ENCODE measurements around the gene KDM4B.

KDM4B gene

GRCh38 chr19:5110546-5110945 lies 141.6 kb downstream of the KDM4B start:
- no peaks in the 10 kb centered on the region for H3K4me1 ChIP-seq (ENCODE audit: control insufficient read depth in 1 of 2, insufficient read depth in 2 of 2, low read length in 2 of 2)
- peaks cover 11 to 47% of the 10 kb centered on the region in 2 donors for H3K36me3 ChIP-seq (ENCODE audit: control insufficient read depth in 1 of 2, insufficient read depth in 2 of 2, low read length in 2 of 2)
- H3K4me3 ChIP-seq (ENCODE audit: low read depth in 1 of 2, low read length in 2 of 2) = no peak overlapping the region

DNA sequence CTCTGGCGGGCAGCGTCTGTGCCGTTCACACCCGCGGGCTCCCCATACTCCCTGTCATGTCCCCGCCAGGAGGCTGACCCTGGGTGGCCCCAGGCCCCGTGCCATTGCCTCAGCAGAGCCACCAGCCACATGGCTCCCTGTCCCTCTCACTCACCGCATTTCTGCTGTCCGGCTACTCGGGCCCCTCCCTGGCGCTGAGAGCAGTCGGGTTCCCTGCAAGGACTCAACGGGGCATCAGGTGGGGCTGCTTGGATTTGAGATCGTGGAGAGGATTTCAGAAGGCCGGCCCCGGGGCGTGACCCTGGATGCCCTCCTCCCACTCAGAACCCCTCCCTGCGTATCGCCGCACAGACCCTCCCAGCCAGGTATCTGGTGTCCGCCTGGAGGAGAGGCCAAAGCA lies 142.1 kb downstream of the KDM4B start:
- no peaks in the 10 kb centered on the region for H3K9me3 ChIP-seq (ENCODE audit: control insufficient read depth in 1 of 2, low read length in 2 of 2)
- no peak overlapping the region for H3K4me3 ChIP-seq (ENCODE audit: low read depth in 1 of 2, low read length in 2 of 2)
- H3K27me3 ChIP-seq (ENCODE audit: control insufficient read depth in 1 of 2, insufficient read depth in 2 of 2, low read length in 2 of 2) = no peaks in the 10 kb centered on the region
- no peak overlapping the region for H3K27ac ChIP-seq (ENCODE audit: low read depth, low read length)
- no peaks in the 10 kb centered on the region for H3K4me1 ChIP-seq (ENCODE audit: control insufficient read depth in 1 of 2, insufficient read depth in 2 of 2, low read length in 2 of 2)
- H3K9ac ChIP-seq (ENCODE audit: low read depth in 1 of 2, low read length in 2 of 2) = no peak overlapping the region
- peaks cover 11 to 47% of the 10 kb centered on the region in 2 donors for H3K36me3 ChIP-seq (ENCODE audit: control insufficient read depth in 1 of 2, insufficient read depth in 2 of 2, low read length in 2 of 2)

More at GRCh38 chr19:5110546-5110945, 141.6 kb downstream of the KDM4B start:
- no peaks in the 10 kb centered on the region for H3K27me3 ChIP-seq (ENCODE audit: control insufficient read depth in 1 of 2, insufficient read depth in 2 of 2, low read length in 2 of 2)
- no peak overlapping the region for H3K9ac ChIP-seq (ENCODE audit: low read depth in 1 of 2, low read length in 2 of 2)
- no peak overlapping the region for H3K27ac ChIP-seq (ENCODE audit: low read depth, low read length)
- no peaks in the 10 kb centered on the region for H3K9me3 ChIP-seq (ENCODE audit: control insufficient read depth in 1 of 2, low read length in 2 of 2)

- H3K36me3 ChIP-seq (ENCODE audit: control insufficient read depth in 1 of 2, insufficient read depth in 2 of 2, low read length in 2 of 2) = peaks cover 9 to 42% of the 10 kb centered on the region in 2 donors
Observed at GRCh38 chr19:5112175-5112574, 143.3 kb downstream of the KDM4B start.

DNA sequence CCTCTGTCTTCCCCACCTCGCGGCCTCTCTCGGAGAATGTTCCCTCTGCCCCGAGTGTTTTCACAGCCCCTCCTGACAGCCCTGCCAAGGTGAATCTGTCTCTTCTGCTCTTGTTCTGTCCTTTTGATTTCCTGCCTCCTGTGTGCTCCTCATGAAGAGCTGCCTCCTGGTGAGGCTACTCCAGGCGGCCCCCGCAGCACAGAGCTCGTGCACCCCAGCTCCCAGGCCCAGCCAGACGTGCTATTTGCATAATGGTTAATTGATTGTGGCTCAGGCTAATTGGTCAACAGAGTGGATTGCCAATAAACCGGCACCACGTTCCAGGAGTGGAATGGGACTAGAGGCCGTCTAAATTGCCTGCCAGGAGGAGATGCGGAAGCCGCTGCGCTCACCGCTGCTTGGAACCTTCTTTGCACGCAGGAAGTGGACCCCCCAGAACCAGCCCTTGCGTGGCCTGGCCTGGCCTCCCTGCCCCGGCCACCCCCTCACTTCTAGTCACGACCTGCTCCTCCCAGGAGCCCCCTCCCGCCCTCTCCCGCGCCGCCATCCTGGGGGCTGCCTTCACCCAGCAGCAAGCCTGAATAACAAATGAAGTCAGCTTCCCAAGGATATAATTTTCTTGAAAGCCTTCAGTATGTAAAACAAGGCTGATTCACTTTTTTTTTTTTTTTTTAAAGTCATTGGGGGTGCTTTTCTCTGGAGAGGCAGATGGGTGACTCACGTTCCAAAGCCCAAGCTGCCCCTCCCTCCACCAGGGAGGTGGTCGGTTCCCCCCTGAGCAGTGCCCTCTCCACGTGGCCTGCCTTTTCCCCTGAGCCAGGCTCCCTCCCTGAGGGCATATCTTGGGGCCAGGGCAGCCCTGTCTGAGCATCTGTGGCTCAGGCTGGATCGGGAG lies 144.0 kb downstream of the KDM4B start:
- H3K4me3 ChIP-seq (ENCODE audit: low read depth in 1 of 2, low read length in 2 of 2) = no peak overlapping the region
- H3K27ac ChIP-seq (ENCODE audit: low read depth, low read length) = no peak overlapping the region
- no peaks in the 10 kb centered on the region for H3K4me1 ChIP-seq (ENCODE audit: control insufficient read depth in 1 of 2, insufficient read depth in 2 of 2, low read length in 2 of 2)
- peaks cover 0 to 3% of the 10 kb centered on the region in 2 donors for H3K9me3 ChIP-seq (ENCODE audit: control insufficient read depth in 1 of 2, low read length in 2 of 2)
- H3K9ac ChIP-seq (ENCODE audit: low read depth in 1 of 2, low read length in 2 of 2) = no peak overlapping the region
- no peaks in the 10 kb centered on the region for H3K27me3 ChIP-seq (ENCODE audit: control insufficient read depth in 1 of 2, insufficient read depth in 2 of 2, low read length in 2 of 2)
- H3K36me3 ChIP-seq (ENCODE audit: control insufficient read depth in 1 of 2, insufficient read depth in 2 of 2, low read length in 2 of 2) = peaks cover 9 to 40% of the 10 kb centered on the region in 2 donors

More at GRCh38 chr19:5112175-5112574, 143.3 kb downstream of the KDM4B start:
- H3K27ac ChIP-seq (ENCODE audit: low read depth, low read length) = no peak overlapping the region
- H3K4me3 ChIP-seq (ENCODE audit: low read depth in 1 of 2, low read length in 2 of 2) = no peak overlapping the region
- H3K27me3 ChIP-seq (ENCODE audit: control insufficient read depth in 1 of 2, insufficient read depth in 2 of 2, low read length in 2 of 2) = no peaks in the 10 kb centered on the region
- no peak overlapping the region for H3K9ac ChIP-seq (ENCODE audit: low read depth in 1 of 2, low read length in 2 of 2)
- H3K4me1 ChIP-seq (ENCODE audit: control insufficient read depth in 1 of 2, insufficient read depth in 2 of 2, low read length in 2 of 2) = no peaks in the 10 kb centered on the region
- H3K9me3 ChIP-seq (ENCODE audit: control insufficient read depth in 1 of 2, low read length in 2 of 2) = peaks cover 0 to 3% of the 10 kb centered on the region in 2 donors

DNA sequence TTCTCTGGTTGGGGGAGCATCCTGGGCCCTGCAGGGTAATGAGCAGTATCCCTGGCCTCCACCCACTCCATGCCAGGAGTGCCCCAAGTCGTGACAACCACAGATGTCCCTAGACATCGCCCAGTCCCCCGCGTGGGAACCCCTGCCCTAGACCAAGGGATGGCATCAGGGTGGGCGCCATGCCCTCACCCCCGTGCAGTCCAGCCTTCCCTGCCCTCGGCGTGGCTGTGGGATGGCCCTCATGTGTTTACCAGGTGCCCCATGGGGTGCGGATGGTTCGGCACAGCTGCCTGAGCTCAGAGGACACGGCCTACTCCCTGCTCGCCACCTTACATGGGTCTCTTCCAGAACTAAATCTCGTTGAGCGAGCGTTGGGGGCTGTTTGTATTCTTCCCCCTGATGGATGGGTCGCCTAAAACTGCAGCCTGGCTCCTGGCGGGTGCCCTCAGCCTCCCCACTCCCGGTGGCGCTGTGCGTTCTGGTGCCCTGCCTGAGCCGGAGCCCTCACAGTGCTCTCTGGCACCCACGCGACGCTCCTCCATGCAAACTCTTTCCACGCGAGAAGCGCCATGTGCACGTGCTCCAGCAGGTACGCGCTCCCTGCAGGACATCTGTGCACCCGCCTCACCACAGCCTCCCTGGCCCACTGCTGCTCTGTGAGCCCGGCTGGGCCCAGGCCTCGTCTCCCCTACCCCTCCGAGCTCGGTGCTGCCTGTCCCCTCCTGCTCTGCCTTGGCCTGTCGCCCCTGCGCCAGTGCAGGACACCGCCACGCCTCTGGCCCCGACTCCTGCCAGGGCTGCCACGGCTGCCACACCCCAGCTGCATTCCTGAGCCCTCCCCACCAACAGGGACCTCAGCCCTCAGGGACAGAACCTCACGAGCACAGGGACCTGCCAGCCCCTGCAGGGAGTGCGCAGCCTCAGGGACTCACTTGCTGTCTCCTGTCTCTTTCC lies 145.0 kb downstream of the KDM4B start:
- H3K9me3 ChIP-seq (ENCODE audit: control insufficient read depth in 1 of 2, low read length in 2 of 2) = peaks cover 0 to 3% of the 10 kb centered on the region in 2 donors
- H3K9ac ChIP-seq (ENCODE audit: low read depth in 1 of 2, low read length in 2 of 2) = no peak overlapping the region
- peaks cover 9 to 40% of the 10 kb centered on the region in 2 donors for H3K36me3 ChIP-seq (ENCODE audit: control insufficient read depth in 1 of 2, insufficient read depth in 2 of 2, low read length in 2 of 2)
- no peaks in the 10 kb centered on the region for H3K4me1 ChIP-seq (ENCODE audit: control insufficient read depth in 1 of 2, insufficient read depth in 2 of 2, low read length in 2 of 2)
- H3K27me3 ChIP-seq (ENCODE audit: control insufficient read depth in 1 of 2, insufficient read depth in 2 of 2, low read length in 2 of 2) = no peaks in the 10 kb centered on the region
- H3K4me3 ChIP-seq (ENCODE audit: low read depth in 1 of 2, low read length in 2 of 2) = no peak overlapping the region
- H3K27ac ChIP-seq (ENCODE audit: low read depth, low read length) = no peak overlapping the region

- H3K4me1 ChIP-seq (ENCODE audit: control insufficient read depth in 1 of 2, insufficient read depth in 2 of 2, low read length in 2 of 2) = no peaks in the 10 kb centered on the region
- no peak overlapping the region for H3K9ac ChIP-seq (ENCODE audit: low read depth in 1 of 2, low read length in 2 of 2)
- no peak overlapping the region for H3K27ac ChIP-seq (ENCODE audit: low read depth, low read length)
- H3K27me3 ChIP-seq (ENCODE audit: control insufficient read depth in 1 of 2, insufficient read depth in 2 of 2, low read length in 2 of 2) = no peaks in the 10 kb centered on the region
- H3K4me3 ChIP-seq (ENCODE audit: low read depth in 1 of 2, low read length in 2 of 2) = no peak overlapping the region
- H3K36me3 ChIP-seq (ENCODE audit: control insufficient read depth in 1 of 2, insufficient read depth in 2 of 2, low read length in 2 of 2) = peaks cover 9 to 39% of the 10 kb centered on the region in 2 donors
- H3K9me3 ChIP-seq (ENCODE audit: control insufficient read depth in 1 of 2, low read length in 2 of 2) = peaks cover 0 to 3% of the 10 kb centered on the region in 2 donors
Observed at GRCh38 chr19:5114727-5115126, 145.8 kb downstream of the KDM4B start.

- Histone ChIP-seq H3K9ac (ENCODE audit: low read depth in 1 of 2, low read length in 2 of 2) (no peak overlapping the region), H3K27ac (ENCODE audit: low read depth, low read length) (no peak overlapping the region), H3K36me3 (ENCODE audit: control insufficient read depth in 1 of 2, insufficient read depth in 2 of 2, low read length in 2 of 2) (peaks cover 9 to 42% of the 10 kb centered on the region in 2 donors), H3K27me3 (ENCODE audit: control insufficient read depth in 1 of 2, insufficient read depth in 2 of 2, low read length in 2 of 2) (no peaks in the 10 kb centered on the region), H3K4me3 (ENCODE audit: low read depth in 1 of 2, low read length in 2 of 2) (no peak overlapping the region), H3K9me3 (ENCODE audit: control insufficient read depth in 1 of 2, low read length in 2 of 2) (peaks cover 0 to 3% of the 10 kb centered on the region in 2 donors), H3K4me1 (ENCODE audit: control insufficient read depth in 1 of 2, insufficient read depth in 2 of 2, low read length in 2 of 2) (no peaks in the 10 kb centered on the region)
Observed at GRCh38 chr19:5115351-5115750, 146.4 kb downstream of the KDM4B start.

DNA sequence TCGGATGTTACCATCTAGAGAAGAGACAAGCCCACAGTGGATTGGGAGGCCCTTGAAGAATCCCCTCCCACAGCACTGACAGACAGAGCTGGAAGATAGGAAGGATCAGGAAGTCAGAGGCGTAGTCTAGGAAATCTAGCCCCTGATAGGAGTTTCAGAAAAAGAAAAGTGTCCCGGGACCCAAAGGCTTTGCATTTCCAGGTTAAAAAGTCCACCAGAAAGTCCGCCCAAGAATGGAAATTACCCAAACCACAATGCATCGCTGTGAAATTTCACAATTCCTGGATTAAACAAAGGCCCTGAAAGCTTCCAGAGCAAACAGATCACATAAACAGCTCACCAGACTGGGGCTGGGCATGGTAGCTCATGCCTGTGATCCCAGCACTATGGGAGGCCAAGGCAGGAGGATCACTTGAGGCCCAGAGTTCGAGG lies 146.9 kb downstream of the KDM4B start:
- Histone ChIP-seq H3K9ac (ENCODE audit: low read depth in 1 of 2, low read length in 2 of 2) (no peak overlapping the region), H3K4me3 (ENCODE audit: low read depth in 1 of 2, low read length in 2 of 2) (no peak overlapping the region), H3K36me3 (ENCODE audit: control insufficient read depth in 1 of 2, insufficient read depth in 2 of 2, low read length in 2 of 2) (peaks cover 9 to 43% of the 10 kb centered on the region in 2 donors), H3K27me3 (ENCODE audit: control insufficient read depth in 1 of 2, insufficient read depth in 2 of 2, low read length in 2 of 2) (no peaks in the 10 kb centered on the region), H3K4me1 (ENCODE audit: control insufficient read depth in 1 of 2, insufficient read depth in 2 of 2, low read length in 2 of 2) (no peaks in the 10 kb centered on the region), H3K27ac (ENCODE audit: low read depth, low read length) (no peak overlapping the region), H3K9me3 (ENCODE audit: control insufficient read depth in 1 of 2, low read length in 2 of 2) (peaks cover 0 to 3% of the 10 kb centered on the region in 2 donors)

DNA sequence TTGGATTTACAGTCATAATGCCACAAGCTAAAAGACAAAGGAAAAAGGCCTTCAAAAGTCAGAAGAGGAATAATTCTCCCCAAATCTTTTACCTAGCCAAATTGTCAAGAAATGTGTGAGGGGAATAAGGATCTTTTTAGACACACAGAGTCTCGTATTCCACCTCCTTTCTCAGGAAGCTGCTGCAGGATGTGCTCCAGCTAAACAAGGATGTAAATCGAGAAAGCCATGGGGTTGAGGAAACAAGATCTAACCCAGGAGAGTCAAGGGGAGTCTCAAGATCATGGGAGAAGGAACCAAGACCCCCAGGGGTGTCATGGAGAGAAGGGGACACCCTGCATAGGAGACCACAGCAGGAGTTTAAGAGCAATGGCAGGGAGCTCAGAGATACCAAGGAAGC lies 147.4 kb downstream of the KDM4B start:
- no peaks in the 10 kb centered on the region for H3K4me1 ChIP-seq (ENCODE audit: control insufficient read depth in 1 of 2, insufficient read depth in 2 of 2, low read length in 2 of 2)

More for the DNA sequence above, 147.4 kb downstream of the KDM4B start:
- H3K9ac ChIP-seq (ENCODE audit: low read depth in 1 of 2, low read length in 2 of 2) = no peak overlapping the region
- peaks cover 0 to 3% of the 10 kb centered on the region in 2 donors for H3K9me3 ChIP-seq (ENCODE audit: control insufficient read depth in 1 of 2, low read length in 2 of 2)
- H3K27ac ChIP-seq (ENCODE audit: low read depth, low read length) = no peak overlapping the region
- H3K36me3 ChIP-seq (ENCODE audit: control insufficient read depth in 1 of 2, insufficient read depth in 2 of 2, low read length in 2 of 2) = peaks cover 11 to 43% of the 10 kb centered on the region in 2 donors
- H3K4me3 ChIP-seq (ENCODE audit: low read depth in 1 of 2, low read length in 2 of 2) = no peak overlapping the region
- no peaks in the 10 kb centered on the region for H3K27me3 ChIP-seq (ENCODE audit: control insufficient read depth in 1 of 2, insufficient read depth in 2 of 2, low read length in 2 of 2)

Measured in duodenal mucosa (tissue), 2 donors.